H1 (cell line): Measurements from ENCODE around the gene PLXND1. TPM values are rescaled to one million over a fixed set of nuclear protein-coding genes. Genes with fewer than 3 reads are reported as not detected.
A peak's percentile ranks its signal among the peaks of the same experiment; 100 is the strongest.

ENCODE experiments used
- CTCF ChIA-PET: fragments of 300-600 bp; sonication (Branson Sonifier 250); formaldehyde crosslinking; loops from one replicate; lab custom pipeline; 2021; ENCODE audit not compliant: partially characterized antibody; lab: Charles Lee
- POLR2A ChIA-PET: fragments of 300-600 bp; sonication (Branson Sonifier 250); formaldehyde crosslinking; loops from one replicate; lab custom pipeline; 2021; ENCODE audit warnings: inconsistent platforms; ENCODE audit not compliant: partially characterized antibody; lab: Charles Lee
- DNase-seq, 2 experiments: peaks; one replicate each; pipeline versions ENCODE4 v3.0.0 to v3.0.0-alpha.2; 2010 to 2022; ENCODE audit warnings: low spot score in 2 of 2, low read depth in 1 of 2, mixed read lengths in 1 of 2
- FAIRE-seq: peaks from 2 replicates; lab custom pipeline; 2011; peaks lifted over from hg19 to GRCh38; lab: Jason Lieb, UNC
- H2AFZ ChIP-seq: 2 replicates; pipeline ENCODE4 v1.8.1; 2012; ENCODE audit warnings: low read length, inconsistent platforms
- H2AK5ac ChIP-seq: 2 replicates; pipeline ENCODE4 v1.6.1; 2013; ENCODE audit warnings: low read depth, low read length
- H2BK120ac ChIP-seq: replicated peaks from 2 replicates; pipeline ENCODE3; 2013; ENCODE audit warnings: low read depth, low read length, inconsistent platforms
- H2BK12ac ChIP-seq: 2 replicates; pipeline ENCODE4 v1.6.1; 2013; ENCODE audit warnings: low read depth, low read length
- H2BK15ac ChIP-seq: 2 replicates; pipeline ENCODE4 v1.6.1; 2013; ENCODE audit warnings: low read length
- H2BK20ac ChIP-seq: 2 replicates; pipeline ENCODE4 v1.6.1; 2013; ENCODE audit warnings: low read length
- H2BK5ac ChIP-seq: 2 replicates; pipeline ENCODE4 v1.6.1; 2013; ENCODE audit warnings: low read depth, low read length
- H3K14ac ChIP-seq: 2 replicates; pipeline ENCODE4 v1.6.1; 2013; ENCODE audit warnings: inconsistent platforms; ENCODE audit not compliant: insufficient read length
- H3K18ac ChIP-seq: 2 replicates; pipeline ENCODE4 v1.6.1; 2013; ENCODE audit warnings: low read length; ENCODE audit errors: extremely low read depth
- H3K23ac ChIP-seq: 2 replicates; pipeline ENCODE4 v1.6.1; 2013; ENCODE audit warnings: inconsistent platforms; ENCODE audit not compliant: insufficient read length
- H3K23me2 ChIP-seq: 2 replicates; pipeline ENCODE4 v1.6.1; 2013; ENCODE audit warnings: low read depth, low read length
- H3K27ac ChIP-seq: 2 replicates; pipeline ENCODE4 v1.6.1; 2011; ENCODE audit warnings: low read depth, low read length, inconsistent platforms
- H3K27me3 ChIP-seq, 4 experiments: replicated peaks in 1 of 4; 1 replicate in 1 of 4; 2 replicates in 3 of 4; pipeline versions ENCODE4 v1.6.1 to v1.8.1; 2011 to 2013; ENCODE audit warnings: low read length in 3 of 4, mild to moderate bottlenecking in 3 of 4, inconsistent platforms in 2 of 4, mixed read lengths in 2 of 4, moderate library complexity in 1 of 4; ENCODE audit not compliant: control insufficient read depth in 3 of 4, insufficient read depth in 3 of 4; ENCODE audit errors: extremely low read depth in 1 of 4
- H3K36me3 ChIP-seq, 4 experiments: 2 replicates each; pipeline versions ENCODE4 v1.6.1 to v1.8.1; 2011 to 2013; ENCODE audit warnings: mild to moderate bottlenecking in 4 of 4, low read length in 3 of 4, moderate library complexity in 2 of 4, control low read depth in 1 of 4, inconsistent platforms in 1 of 4; ENCODE audit not compliant: insufficient read depth in 4 of 4, control insufficient read depth in 2 of 4
- H3K4ac ChIP-seq: replicated peaks from 2 replicates; pipeline ENCODE3; 2013; ENCODE audit warnings: low read length, low read depth, mixed read lengths, inconsistent platforms; ENCODE audit not compliant: insufficient read length
- H3K4me1 ChIP-seq, 4 experiments: replicated peaks in 1 of 4; 1 replicate in 1 of 4; 2 replicates in 3 of 4; pipeline versions ENCODE4 v1.6.1 to v1.8.1; 2011 to 2013; ENCODE audit warnings: low read length in 3 of 4, inconsistent platforms in 2 of 4, mixed read lengths in 1 of 4; ENCODE audit not compliant: insufficient read depth in 4 of 4, control insufficient read depth in 3 of 4
- H3K4me2 ChIP-seq, 2 experiments: 2 replicates each; pipeline versions ENCODE4 v1.6.1 to v1.8.1; 2011 to 2013; ENCODE audit warnings: low read depth in 2 of 2, low read length in 2 of 2, control low read depth in 1 of 2, inconsistent platforms in 1 of 2, mild to moderate bottlenecking in 1 of 2; ENCODE audit not compliant: insufficient read depth in 1 of 2
- H3K4me3 ChIP-seq, 4 experiments: fragments of 200-600, 300-600 bp in 1 of 4; sonication (generic), shearing (Covaris generic), sonication (Bioruptor Twin) in 1 of 4; 2 replicates each; pipeline versions ENCODE4 v1.5.1 to v1.8.1; 2011 to 2016; ENCODE audit warnings: low read length in 4 of 4, low read depth in 3 of 4, control low read depth in 2 of 4, inconsistent platforms in 2 of 4, mild to moderate bottlenecking in 2 of 4, mixed read lengths in 1 of 4, moderate library complexity in 1 of 4; ENCODE audit not compliant: insufficient read depth in 2 of 4; ENCODE audit errors: extremely low read depth in 1 of 4
- H3K56ac ChIP-seq: replicated peaks from 2 replicates; pipeline ENCODE3; 2013; ENCODE audit warnings: low read depth, mild to moderate bottlenecking, mixed read lengths, low read length, inconsistent platforms; ENCODE audit not compliant: insufficient read length
- H3K79me1 ChIP-seq: 2 replicates; pipeline ENCODE4 v1.6.1; 2013; ENCODE audit warnings: low read depth, low read length, control low read depth
- H3K79me2 ChIP-seq, 2 experiments: 2 replicates each; pipeline versions ENCODE4 v1.6.1 to v1.8.1; 2012 to 2013; ENCODE audit warnings: low read length in 2 of 2, mild to moderate bottlenecking in 2 of 2, inconsistent platforms in 1 of 2; ENCODE audit not compliant: insufficient read depth in 2 of 2, control insufficient read depth in 1 of 2
- H3K9ac ChIP-seq, 4 experiments: replicated peaks in 1 of 4; 1 replicate in 1 of 4; 2 replicates in 3 of 4; pipeline versions ENCODE4 v1.6.1 to v1.8.1; 2011 to 2013; ENCODE audit warnings: low read depth in 3 of 4, low read length in 3 of 4, control low read depth in 2 of 4, mild to moderate bottlenecking in 2 of 4, moderate library complexity in 2 of 4, inconsistent platforms in 1 of 4; ENCODE audit errors: extremely low read depth in 1 of 4
- H3K9me3 ChIP-seq, 2 experiments: 2 replicates each; pipeline versions ENCODE4 v1.6.1 to v1.8.1; 2012 to 2013; ENCODE audit warnings: mild to moderate bottlenecking in 2 of 2, moderate library complexity in 2 of 2, control low read depth in 1 of 2, inconsistent platforms in 1 of 2, low read depth in 1 of 2, low read length in 1 of 2, mixed read lengths in 1 of 2; ENCODE audit not compliant: insufficient read depth in 2 of 2
- H4K20me1 ChIP-seq, 2 experiments: replicated peaks in 1 of 2; 2 replicates each; pipeline versions ENCODE3 to v1.8.1; 2011 to 2013; ENCODE audit warnings: inconsistent platforms in 2 of 2, low read length in 2 of 2, mild to moderate bottlenecking in 1 of 2; ENCODE audit not compliant: insufficient read depth in 2 of 2, control insufficient read depth in 1 of 2
- H4K5ac ChIP-seq: 2 replicates; pipeline ENCODE4 v1.6.1; 2013; ENCODE audit warnings: low read length, low read depth, mixed read lengths, inconsistent platforms; ENCODE audit not compliant: insufficient read length
- H4K8ac ChIP-seq: 2 replicates; pipeline ENCODE4 v1.8.0; 2013; ENCODE audit warnings: mild to moderate bottlenecking, moderate library complexity, low read length, inconsistent platforms; ENCODE audit not compliant: insufficient read depth; ENCODE audit errors: extremely low read depth
- H4K91ac ChIP-seq: replicated peaks from 2 replicates; pipeline ENCODE3; 2013; ENCODE audit warnings: low read length, mixed read lengths, inconsistent platforms; ENCODE audit not compliant: insufficient read length
- CEBPB ChIP-seq: IDR thresholded peaks from 2 replicates; pipeline ENCODE4 v1.6.1; 2012; ENCODE audit warnings: low read depth, low read length
- CTBP2 ChIP-seq: IDR thresholded peaks from 2 replicates; pipeline ENCODE4 v1.7.0; 2011; ENCODE audit warnings: borderline replicate concordance, mild to moderate bottlenecking, moderate library complexity, mixed read lengths, low read length; ENCODE audit not compliant: insufficient read depth, insufficient read length
- RBBP5 ChIP-seq: IDR thresholded peaks from 2 replicates; pipeline ENCODE4 v1.7.1; 2012; ENCODE audit warnings: low read depth, mild to moderate bottlenecking, inconsistent platforms, low read length, moderate library complexity, borderline replicate concordance
- RXRA ChIP-seq: IDR thresholded peaks from 2 replicates; pipeline ENCODE4 v1.6.1; 2011; ENCODE audit warnings: low read depth, mild to moderate bottlenecking, low read length, moderate library complexity; ENCODE audit not compliant: insufficient read depth
- YY1 ChIP-seq: IDR thresholded peaks from 2 replicates; pipeline ENCODE4 v1.6.1; 2011; ENCODE audit warnings: low read depth, mild to moderate bottlenecking, low read length
- WGBS, 2 experiments: shearing (Covaris generic) in 1 of 2; methylation state at CpG; one replicate each; pipeline versions ENCODE4 v1.1.6 to v1.1.7; 2013 to 2015; ENCODE audit warnings: low lambda C conversion rate in 2 of 2, mixed read lengths in 2 of 2, inconsistent platforms in 1 of 2, low coverage in 1 of 2, missing lambda C conversion rate in 1 of 2; ENCODE audit not compliant: insufficient replicate concordance in 2 of 2, insufficient coverage in 1 of 2, insufficient read length in 1 of 2; ENCODE audit errors: extremely low coverage in 1 of 2, missing lambda C conversion rate in 1 of 2; 5-methylcytosine and 5-hydroxymethylcytosine counted together
- polyA plus RNA-seq, 7 experiments: library from polyadenylated mRNA; depleted of rRNA in 3 of 7; stranded (reverse) in 5 of 7; unstranded in 2 of 7; fragments of >200 nt in 5 of 7; fragments of 200-250 nt in 2 of 7; gene quantifications; 1 replicate in 5 of 7; 2 replicates in 1 of 7; 4 replicates in 1 of 7; pipeline versions ENCODE4 v1.2.1 to v1.2.3, GENCODE V29; 2011 to 2013; ENCODE audit warnings: missing spikeins in 2 of 7, mixed read lengths in 2 of 7
- total RNA-seq: library from RNA; stranded (reverse); fragmentation: NEBNext Ultra II Directional; extraction: Animal tissue kit (Norgen Biotek cat#: 25700); gene quantifications from 2 replicates; pipeline ENCODE4 v1.2.1, GENCODE V29; 2021
- TF ChIP-seq, protein P1 (sequence below): IDR thresholded peaks from 2 replicates; pipeline ENCODE4 v1.6.1; 2012; ENCODE audit warnings: inconsistent platforms
- TF ChIP-seq, protein P2 (sequence below): IDR thresholded peaks from 2 replicates; pipeline ENCODE4 v1.6.1; 2011; ENCODE audit warnings: low read length, improper control_type of control experiment

Gene PLXND1
- total and polyA plus RNA-seq, 2 of the 8 experiments (the other 6 are each of a cell fraction or from before 2014, with no cell fraction given), result 17.7 to 66.4 TPM

DNA sequence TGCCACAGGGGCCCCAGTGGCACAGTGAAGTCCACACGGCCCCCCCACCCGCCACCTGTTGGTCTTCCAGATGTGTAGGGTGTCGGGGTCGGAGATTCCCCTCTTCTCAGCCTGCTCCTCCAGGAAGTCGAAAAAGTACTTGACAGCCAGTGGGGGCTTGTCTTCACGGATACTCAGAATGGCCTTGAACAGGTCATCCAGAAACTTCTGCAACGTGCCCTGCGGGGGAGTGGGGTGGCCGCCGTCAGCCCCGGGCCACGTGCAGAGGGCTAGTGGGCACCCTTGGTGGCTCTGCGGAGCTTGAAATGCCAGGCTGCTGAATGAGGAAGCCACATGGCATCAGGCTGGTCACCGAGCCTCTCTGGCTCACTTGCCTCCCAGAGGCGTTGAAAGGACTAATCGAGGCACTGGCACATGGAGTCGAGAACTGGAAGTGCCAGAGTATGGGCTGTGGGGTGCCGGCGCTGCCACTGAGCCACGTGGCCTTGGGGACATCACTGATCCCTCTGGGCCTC lies 46.9 kb downstream of the PLXND1 start:
- no peak overlapping the region for H3K4me3 ChIP-seq
- H3K9me3 ChIP-seq, result no peaks in the 10 kb centered on the region
- ChIA-PET POLR2A (interaction anchor here (0.6 kb wide), 1 partner anchor 361 kb away, joined by 5 read pairs; no protein-coding TSS in a partner anchor), CTCF (interaction anchor here (0.7 to 11.3 kb wide), 3 partner anchors 9 to 70 kb away, joined by 3 to 93 read pairs (median 4); no protein-coding TSS in a partner anchor)
- no peaks in the 10 kb centered on the region for H3K23me2 ChIP-seq
- peaks cover 0 to 12% (median 6%) of the 10 kb centered on the region in 4 experiments; a peak in 4 of 7 replicates for H3K4me1 ChIP-seq
- no peak for DNase-seq
- no peaks in the 10 kb centered on the region for H3K79me2 ChIP-seq
- no peak overlapping the region for H2AK5ac ChIP-seq
- no peak overlapping the region for H2BK120ac ChIP-seq
- H3K23ac ChIP-seq, result no peak overlapping the region
- H3K4me2 ChIP-seq, result no peak overlapping the region
- TF ChIP-seq RXRA, result no peak
- no peak for TF ChIP-seq YY1
- TF ChIP-seq RBBP5, result no peak
- TF ChIP-seq CTBP2, result no peak
- TF ChIP-seq CEBPB, result no peak
- TF ChIP-seq, protein P1, sequence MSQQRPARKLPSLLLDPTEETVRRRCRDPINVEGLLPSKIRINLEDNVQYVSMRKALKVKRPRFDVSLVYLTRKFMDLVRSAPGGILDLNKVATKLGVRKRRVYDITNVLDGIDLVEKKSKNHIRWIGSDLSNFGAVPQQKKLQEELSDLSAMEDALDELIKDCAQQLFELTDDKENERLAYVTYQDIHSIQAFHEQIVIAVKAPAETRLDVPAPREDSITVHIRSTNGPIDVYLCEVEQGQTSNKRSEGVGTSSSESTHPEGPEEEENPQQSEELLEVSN, result no peak
- TF ChIP-seq, protein P2, sequence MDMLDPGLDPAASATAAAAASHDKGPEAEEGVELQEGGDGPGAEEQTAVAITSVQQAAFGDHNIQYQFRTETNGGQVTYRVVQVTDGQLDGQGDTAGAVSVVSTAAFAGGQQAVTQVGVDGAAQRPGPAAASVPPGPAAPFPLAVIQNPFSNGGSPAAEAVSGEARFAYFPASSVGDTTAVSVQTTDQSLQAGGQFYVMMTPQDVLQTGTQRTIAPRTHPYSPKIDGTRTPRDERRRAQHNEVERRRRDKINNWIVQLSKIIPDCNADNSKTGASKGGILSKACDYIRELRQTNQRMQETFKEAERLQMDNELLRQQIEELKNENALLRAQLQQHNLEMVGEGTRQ, result no peak
- no peak overlapping the region for H2BK12ac ChIP-seq
- H4K8ac ChIP-seq, result no peak overlapping the region; the same call in 1 of the 2 replicates
- H4K20me1 ChIP-seq, result peaks cover 0 to 1% of the 10 kb centered on the region in 2 experiments
- H3K79me1 ChIP-seq, result no peaks in the 10 kb centered on the region
- no peak overlapping the region for H4K91ac ChIP-seq
- H2BK15ac ChIP-seq, result peak overlapping the region; percentile 29; the same call in 1 of the 2 replicates
- H3K56ac ChIP-seq, result no peak overlapping the region
- H3K9ac ChIP-seq, result no peak overlapping the region
- no peak overlapping the region for H3K14ac ChIP-seq
- H3K27me3 ChIP-seq, result no peaks in the 10 kb centered on the region; a peak in 1 of 7 replicates
- no peaks in the 10 kb centered on the region; a peak in 1 of 8 replicates for H3K36me3 ChIP-seq
- H2BK20ac ChIP-seq, result no peak overlapping the region
- H3K27ac ChIP-seq, result no peak overlapping the region
- FAIRE-seq, result no peak
- H4K5ac ChIP-seq, result no peak overlapping the region
- H2AFZ ChIP-seq, result no peak overlapping the region
- no peak overlapping the region for H3K4ac ChIP-seq
- WGBS, 2 experiments, result 95% methylated on average over 20 of the region's 20 CpGs; no CpG with 5 or more reads in 1 of the 2 experiments
- no peak overlapping the region for H2BK5ac ChIP-seq
- no peak overlapping the region for H3K18ac ChIP-seq
